Karpas-422 (cell line): ENCODE results near the gene PRKCQ. TPM values are rescaled to one million over a fixed set of nuclear protein-coding genes. Genes with fewer than 3 reads are reported as not detected.

Experiments used
- DNase-seq: peaks from one replicate; pipeline ENCODE4 v3.0.0-alpha.2; 2015
- H2AFZ ChIP-seq: fragments of 200-600 bp; sonication (generic); 2 replicates; pipeline ENCODE4 v1.6.1; 2014; ENCODE audit warnings: antibody characterized with exemption, low read length, mixed read lengths
- H3K27ac ChIP-seq: fragments of 200-600 bp; sonication (generic); 2 replicates; pipeline ENCODE4 v1.5.1; 2014; ENCODE audit warnings: mild to moderate bottlenecking, low read length, moderate library complexity
- H3K27me3 ChIP-seq: fragments of 200-600 bp; sonication (generic); 2 replicates; pipeline ENCODE4 v1.6.1; 2014; ENCODE audit warnings: low read length, mixed read lengths
- H3K36me3 ChIP-seq: fragments of 200-600 bp; sonication (generic); 2 replicates; pipeline ENCODE4 v1.6.1; 2014; ENCODE audit warnings: low read length, mixed read lengths; ENCODE audit not compliant: insufficient read depth
- H3K4me1 ChIP-seq: fragments of 200-600 bp; sonication (generic); 2 replicates; pipeline ENCODE4 v1.6.1; 2014; ENCODE audit warnings: mild to moderate bottlenecking, low read length, mixed read lengths
- H3K4me2 ChIP-seq: fragments of 200-600 bp; sonication (generic); 2 replicates; pipeline ENCODE4 v1.6.1; 2014; ENCODE audit warnings: low read length, low read depth, mild to moderate bottlenecking; ENCODE audit not compliant: poor library complexity, severe bottlenecking
- H3K4me3 ChIP-seq: fragments of 200-600 bp; sonication (generic); 2 replicates; pipeline ENCODE4 v1.5.1; 2014; ENCODE audit warnings: mild to moderate bottlenecking, antibody characterized with exemption, low read length, mixed read lengths
- H3K79me2 ChIP-seq: fragments of 200-600 bp; sonication (generic); 2 replicates; pipeline ENCODE4 v1.6.1; 2014; ENCODE audit warnings: mild to moderate bottlenecking, low read length, mixed read lengths
- H3K9ac ChIP-seq: fragments of 200-600 bp; sonication (generic); 2 replicates; pipeline ENCODE4 v1.6.0; 2014; ENCODE audit warnings: low read length
- H3K9me2 ChIP-seq: fragments of 200-600 bp; sonication (generic), shearing (Covaris generic); replicated peaks from 2 replicates; pipeline ENCODE4 v1.6.0; 2014; ENCODE audit warnings: mild to moderate bottlenecking, low read length, moderate library complexity; ENCODE audit not compliant: insufficient read depth
- H3K9me3 ChIP-seq: fragments of 300-700, 200-600 bp; sonication (generic); 2 replicates; pipeline ENCODE4 v1.6.1; 2014; ENCODE audit warnings: low read length, mixed read lengths
- H4K20me1 ChIP-seq: fragments of 200-600 bp; sonication (generic); 2 replicates; pipeline ENCODE4 v1.6.1; 2014; ENCODE audit warnings: mild to moderate bottlenecking, antibody characterized with exemption, low read length, low read depth; ENCODE audit not compliant: insufficient read depth
- total RNA-seq: library from RNA; depleted of rRNA; stranded (reverse); fragments of >200 nt; shearing (Covaris generic); gene quantifications from 2 replicates; pipeline ENCODE4 v1.2.3, GENCODE V29; 2014; ENCODE audit warnings: low replicate concordance

Gene PRKCQ
- total RNA-seq, 1 experiment from 2014 or later = not detected

DNA sequence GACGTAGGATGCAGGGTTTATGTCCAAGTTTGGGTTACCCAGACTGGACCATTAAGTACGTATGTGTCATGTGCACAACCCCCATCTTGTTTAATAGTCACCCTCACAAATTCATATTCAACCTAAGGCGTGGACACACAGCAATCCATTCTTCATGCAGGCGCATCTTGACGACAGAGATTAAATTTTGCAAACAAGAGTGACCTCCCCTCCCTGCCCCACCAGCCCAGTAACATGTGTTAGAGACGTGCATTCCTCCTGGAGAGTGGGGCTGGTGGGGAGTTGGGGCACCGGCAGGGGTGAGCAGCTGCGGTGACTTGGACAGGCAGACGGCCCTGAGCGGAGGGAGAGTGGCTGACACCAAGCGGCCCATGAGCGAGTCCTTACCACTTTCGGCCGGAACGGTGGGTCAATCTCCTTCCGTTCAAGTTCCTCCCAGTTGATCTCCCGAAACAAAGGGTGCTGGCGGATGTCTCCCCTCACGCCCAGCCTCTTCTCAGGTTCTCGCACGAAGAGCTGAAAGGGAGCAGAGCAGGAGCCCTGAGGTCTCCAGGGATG, 149.6 kb downstream of the PRKCQ start:
- no peak for DNase-seq
- H3K27ac ChIP-seq = no peak overlapping the region
- H3K4me3 ChIP-seq = no peak overlapping the region
- H3K9me3 ChIP-seq = no peaks in the 10 kb centered on the region
- H3K4me2 ChIP-seq = no peak overlapping the region
- H2AFZ ChIP-seq = no peak overlapping the region
- H3K9me2 ChIP-seq = no peaks in the 10 kb centered on the region
- H3K36me3 ChIP-seq = no peaks in the 10 kb centered on the region
- H3K9ac ChIP-seq = no peak overlapping the region
- no peaks in the 10 kb centered on the region for H3K4me1 ChIP-seq
- no peaks in the 10 kb centered on the region for H4K20me1 ChIP-seq
- no peaks in the 10 kb centered on the region for H3K27me3 ChIP-seq
- H3K79me2 ChIP-seq = no peaks in the 10 kb centered on the region

- no peaks in the 10 kb centered on the region for H3K9me3 ChIP-seq
- no peaks in the 10 kb centered on the region for H3K4me1 ChIP-seq
- no peak overlapping the region for H3K4me3 ChIP-seq
- no peaks in the 10 kb centered on the region for H3K27me3 ChIP-seq
- H3K9ac ChIP-seq = no peak overlapping the region
- DNase-seq = no peak
- H3K9me2 ChIP-seq = no peaks in the 10 kb centered on the region
- H4K20me1 ChIP-seq = no peaks in the 10 kb centered on the region
- no peaks in the 10 kb centered on the region for H3K36me3 ChIP-seq
- H3K27ac ChIP-seq = no peak overlapping the region
- H3K79me2 ChIP-seq = no peaks in the 10 kb centered on the region
- no peak overlapping the region for H2AFZ ChIP-seq
- no peak overlapping the region for H3K4me2 ChIP-seq
Measured at GRCh38 chr10:6427357-6427959, 152.6 kb downstream of the PRKCQ start.

DNA sequence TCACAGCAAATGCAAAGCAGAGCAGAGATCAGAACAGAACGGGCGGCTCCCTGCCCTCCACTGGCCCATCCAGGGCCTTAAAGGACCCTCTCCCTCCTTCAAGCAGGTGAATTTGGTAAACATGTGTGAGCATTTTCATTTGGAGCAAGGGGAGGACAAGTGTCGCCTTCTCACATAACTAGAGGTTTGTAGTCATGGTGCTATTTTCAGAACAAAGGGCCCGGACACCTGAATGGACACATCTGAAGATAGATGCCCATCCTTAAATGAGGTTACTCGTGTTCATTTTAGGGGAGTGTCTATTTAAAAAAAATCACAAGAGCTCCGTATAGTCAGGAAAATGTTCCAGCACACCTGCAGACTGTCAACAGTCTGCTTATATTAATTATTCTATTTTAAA, 153.8 kb downstream of the PRKCQ start:
- Histone ChIP-seq H3K9ac (no peak overlapping the region), H3K27ac (no peak overlapping the region), H3K36me3 (no peaks in the 10 kb centered on the region), H2AFZ (no peak overlapping the region), H3K4me3 (no peak overlapping the region), H3K27me3 (no peaks in the 10 kb centered on the region), H3K4me1 (no peaks in the 10 kb centered on the region), H3K9me3 (no peaks in the 10 kb centered on the region), H3K79me2 (no peaks in the 10 kb centered on the region), H4K20me1 (no peaks in the 10 kb centered on the region), H3K9me2 (no peaks in the 10 kb centered on the region), H3K4me2 (no peak overlapping the region)
- no peak for DNase-seq

GRCh38 chr10:6423413-6424170, 156.5 kb downstream of the PRKCQ start:
- no peak overlapping the region for H3K4me2 ChIP-seq
- H2AFZ ChIP-seq = no peak overlapping the region
- H3K27me3 ChIP-seq = no peaks in the 10 kb centered on the region
- no peaks in the 10 kb centered on the region for H3K36me3 ChIP-seq
- no peaks in the 10 kb centered on the region for H3K9me3 ChIP-seq
- H4K20me1 ChIP-seq = no peaks in the 10 kb centered on the region
- H3K4me1 ChIP-seq = no peaks in the 10 kb centered on the region
- no peak overlapping the region for H3K4me3 ChIP-seq
- H3K9ac ChIP-seq = no peak overlapping the region
- no peaks in the 10 kb centered on the region for H3K9me2 ChIP-seq
- no peaks in the 10 kb centered on the region for H3K79me2 ChIP-seq
- no peak for DNase-seq
- H3K27ac ChIP-seq = no peak overlapping the region

DNA sequence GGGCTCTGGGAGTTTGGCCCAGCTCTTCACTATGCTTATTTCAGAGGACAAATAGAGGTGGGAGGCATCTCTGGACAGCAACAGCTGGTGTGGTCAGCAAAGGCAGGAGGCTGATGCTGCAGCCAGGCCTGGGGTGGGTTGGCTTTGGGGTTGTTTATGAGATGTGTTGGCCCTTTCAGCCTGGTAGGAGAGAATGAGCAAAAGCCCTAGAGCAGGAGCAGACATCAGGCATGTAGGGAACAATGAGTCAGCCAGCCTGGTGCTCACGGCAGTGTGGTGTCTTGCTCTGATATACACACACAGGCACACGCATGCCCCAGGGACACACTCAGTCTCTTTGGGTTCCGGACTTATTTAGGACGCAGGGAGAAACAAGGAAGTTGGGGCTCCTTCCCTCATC, 157.1 kb downstream of the PRKCQ start:
- H4K20me1 ChIP-seq = no peaks in the 10 kb centered on the region
- no peaks in the 10 kb centered on the region for H3K79me2 ChIP-seq
- H3K4me1 ChIP-seq = no peaks in the 10 kb centered on the region
- no peak overlapping the region for H3K9ac ChIP-seq
- H3K4me3 ChIP-seq = no peak overlapping the region
- H3K36me3 ChIP-seq = no peaks in the 10 kb centered on the region
- H3K9me3 ChIP-seq = no peaks in the 10 kb centered on the region
- H3K27me3 ChIP-seq = no peaks in the 10 kb centered on the region
- no peak for DNase-seq
- H2AFZ ChIP-seq = no peak overlapping the region
- no peak overlapping the region for H3K4me2 ChIP-seq
- no peak overlapping the region for H3K27ac ChIP-seq
- no peaks in the 10 kb centered on the region for H3K9me2 ChIP-seq

GRCh38 chr10:6418613-6419216, 161.4 kb downstream of the PRKCQ start:
- H4K20me1 ChIP-seq = no peaks in the 10 kb centered on the region
- H3K9me2 ChIP-seq = no peaks in the 10 kb centered on the region
- H3K27ac ChIP-seq = no peak overlapping the region
- no peak overlapping the region for H3K4me3 ChIP-seq
- no peak overlapping the region for H2AFZ ChIP-seq
- H3K27me3 ChIP-seq = no peaks in the 10 kb centered on the region
- H3K4me2 ChIP-seq = no peak overlapping the region
- no peaks in the 10 kb centered on the region for H3K36me3 ChIP-seq
- H3K9ac ChIP-seq = no peak overlapping the region
- H3K9me3 ChIP-seq = no peaks in the 10 kb centered on the region
- no peak for DNase-seq
- H3K4me1 ChIP-seq = no peaks in the 10 kb centered on the region
- no peaks in the 10 kb centered on the region for H3K79me2 ChIP-seq

DNA sequence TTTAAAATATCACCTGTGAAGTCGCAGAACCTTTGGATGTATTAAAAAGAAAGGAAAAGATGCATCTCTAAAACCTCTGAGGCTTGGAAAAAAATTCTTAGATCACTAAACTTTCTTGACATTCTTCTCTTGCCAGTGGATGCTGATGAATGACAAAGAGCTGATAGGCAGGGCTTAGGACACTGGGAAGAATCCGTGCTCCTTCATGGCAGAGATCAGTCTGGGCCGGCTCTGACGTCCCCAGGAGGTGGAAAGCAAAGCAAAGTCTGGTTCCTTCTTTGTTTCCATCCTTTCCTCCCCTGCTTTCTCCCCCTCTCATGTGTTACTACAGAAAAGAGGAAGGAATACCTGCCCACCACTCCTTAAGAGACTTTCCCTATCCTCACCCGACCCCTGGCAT, 161.9 kb downstream of the PRKCQ start:
- no peak overlapping the region for H3K4me3 ChIP-seq
- H3K79me2 ChIP-seq = no peaks in the 10 kb centered on the region
- H3K4me1 ChIP-seq = no peaks in the 10 kb centered on the region
- H3K9me3 ChIP-seq = no peaks in the 10 kb centered on the region
- no peak for DNase-seq
- no peaks in the 10 kb centered on the region for H3K9me2 ChIP-seq
- no peaks in the 10 kb centered on the region for H3K27me3 ChIP-seq
- no peak overlapping the region for H2AFZ ChIP-seq
- H4K20me1 ChIP-seq = no peaks in the 10 kb centered on the region
- H3K27ac ChIP-seq = no peak overlapping the region
- no peak overlapping the region for H3K9ac ChIP-seq
- H3K4me2 ChIP-seq = no peak overlapping the region
- no peaks in the 10 kb centered on the region for H3K36me3 ChIP-seq

DNA sequence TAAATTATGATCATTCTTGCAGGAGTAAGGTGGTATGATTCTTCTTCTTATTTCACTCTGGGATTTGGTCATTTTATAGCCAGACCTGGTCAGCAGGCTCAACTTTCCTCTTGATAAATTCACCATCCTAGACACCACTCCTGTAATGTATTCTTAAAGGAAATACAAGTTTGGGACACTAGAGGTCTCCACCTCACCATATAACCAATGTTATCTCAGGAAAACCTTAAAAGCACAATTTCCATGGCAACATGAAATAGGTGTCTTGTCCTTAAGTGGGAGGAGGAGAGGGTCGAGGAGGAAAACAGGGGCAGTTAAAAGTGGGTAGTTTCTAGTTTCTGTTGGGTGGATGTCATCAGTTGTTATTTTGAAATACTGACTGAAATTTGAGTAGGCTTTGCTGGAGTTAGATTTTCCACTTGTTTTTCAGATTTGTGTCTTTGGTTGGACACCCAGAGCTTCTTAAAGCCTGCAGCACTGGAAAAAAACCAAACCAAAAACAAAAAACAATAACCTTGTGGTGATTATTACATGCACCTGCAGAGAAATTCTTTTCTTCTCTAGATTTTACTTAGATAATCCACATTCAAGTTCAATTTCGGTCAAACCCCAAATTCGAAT, 163.1 kb downstream of the PRKCQ start:
- H3K79me2 ChIP-seq = no peaks in the 10 kb centered on the region
- no peaks in the 10 kb centered on the region for H3K36me3 ChIP-seq
- no peak overlapping the region for H3K4me2 ChIP-seq
- H3K4me3 ChIP-seq = no peak overlapping the region
- H4K20me1 ChIP-seq = no peaks in the 10 kb centered on the region
- no peaks in the 10 kb centered on the region for H3K27me3 ChIP-seq
- H3K9ac ChIP-seq = no peak overlapping the region
- H3K9me3 ChIP-seq = no peaks in the 10 kb centered on the region
- no peak overlapping the region for H3K27ac ChIP-seq
- H3K9me2 ChIP-seq = no peaks in the 10 kb centered on the region
- no peak overlapping the region for H2AFZ ChIP-seq
- DNase-seq = peak; percentile 78
- no peaks in the 10 kb centered on the region for H3K4me1 ChIP-seq
